Smooth muscle cell (in vitro differentiated cells): ENCODE measurements around the gene HS6ST1. TPM values are rescaled to one million over a fixed set of nuclear protein-coding genes. Genes with fewer than 3 reads are reported as not detected.

Source experiments
- DNase-seq: peaks from one replicate; lab custom pipeline; 2025; ENCODE audit not compliant: unreplicated experiment; lab: John Stamatoyannopoulos, UW
- H2AFZ ChIP-seq: fragments of 200-600 bp; sonication (generic); 2 replicates; pipeline ENCODE4 v1.6.0; 2016; ENCODE audit warnings: antibody characterized with exemption, low read depth, mild to moderate bottlenecking
- H3F3A ChIP-seq: fragments of 200-600 bp; sonication (generic); 2 replicates; pipeline ENCODE4 v1.6.0; 2017; ENCODE audit warnings: antibody characterized with exemption, low read depth
- H3K27ac ChIP-seq: fragments of 200-600 bp; sonication (generic); 2 replicates; pipeline ENCODE4 v1.5.1; 2016; ENCODE audit warnings: low read depth, mild to moderate bottlenecking
- H3K27me3 ChIP-seq: fragments of 200-600 bp; sonication (generic); 2 replicates; pipeline ENCODE4 v1.6.1; 2016; ENCODE audit warnings: low read depth, mild to moderate bottlenecking
- H3K36me3 ChIP-seq: fragments of 200-600 bp; sonication (generic); 2 replicates; pipeline ENCODE4 v1.5.1; 2016; ENCODE audit warnings: low read depth
- H3K4me1 ChIP-seq: fragments of 200-600 bp; sonication (generic); 2 replicates; pipeline ENCODE4 v1.5.1; 2016; ENCODE audit warnings: low read depth
- H3K4me2 ChIP-seq: fragments of 200-600 bp; sonication (generic); 2 replicates; pipeline ENCODE4 v1.6.0; 2016; ENCODE audit warnings: mild to moderate bottlenecking
- H3K4me3 ChIP-seq: fragments of 200-600 bp; sonication (generic); 2 replicates; pipeline ENCODE4 v1.5.1; 2016; ENCODE audit warnings: mild to moderate bottlenecking
- H3K79me2 ChIP-seq: fragments of 200-600 bp; sonication (generic); 2 replicates; pipeline ENCODE4 v1.6.0; 2016; ENCODE audit warnings: low read depth, mild to moderate bottlenecking
- H3K9ac ChIP-seq: fragments of 200-600 bp; sonication (generic); 2 replicates; pipeline ENCODE4 v1.6.0; 2016; ENCODE audit warnings: low read depth
- H3K9me3 ChIP-seq: fragments of 200-600 bp; sonication (generic); replicated peaks from 2 replicates; pipeline ENCODE4 v1.5.1; 2016; ENCODE audit warnings: low read depth
- H4K20me1 ChIP-seq: fragments of 200-600 bp; sonication (generic); 2 replicates; pipeline ENCODE4 v1.6.0; 2016; ENCODE audit warnings: low read depth
- WGBS: methylation state at CpG from one replicate; pipeline ENCODE4 v1.1.7; 2016; ENCODE audit warnings: low lambda C conversion rate; 5-methylcytosine and 5-hydroxymethylcytosine counted together
- polyA plus RNA-seq: library from polyadenylated mRNA; unstranded; fragments of >200 nt; fragmentation: Nextera tagmentation; extraction: Ambion mirVana; gene quantifications from 2 replicates; pipeline ENCODE4 v1.2.1, GENCODE V29; 2016
- total RNA-seq: library from RNA; depleted of rRNA; stranded (reverse); fragments of >200 nt; gene quantifications from 2 replicates; pipeline ENCODE4 v1.2.3, GENCODE V29; 2014
- TF ChIP-seq, protein P1 (sequence below): fragments of 200-600 bp; sonication (generic); IDR thresholded peaks from 2 replicates; pipeline ENCODE4 v1.5.1; 2017; ENCODE audit warnings: borderline replicate concordance, mild to moderate bottlenecking, antibody characterized with exemption; ENCODE audit not compliant: insufficient read depth, poor library complexity, severe bottlenecking

Gene HS6ST1
- total and polyA plus RNA-seq, 2 experiments from 2014 or later: 9.3 to 13.0 TPM

DNA sequence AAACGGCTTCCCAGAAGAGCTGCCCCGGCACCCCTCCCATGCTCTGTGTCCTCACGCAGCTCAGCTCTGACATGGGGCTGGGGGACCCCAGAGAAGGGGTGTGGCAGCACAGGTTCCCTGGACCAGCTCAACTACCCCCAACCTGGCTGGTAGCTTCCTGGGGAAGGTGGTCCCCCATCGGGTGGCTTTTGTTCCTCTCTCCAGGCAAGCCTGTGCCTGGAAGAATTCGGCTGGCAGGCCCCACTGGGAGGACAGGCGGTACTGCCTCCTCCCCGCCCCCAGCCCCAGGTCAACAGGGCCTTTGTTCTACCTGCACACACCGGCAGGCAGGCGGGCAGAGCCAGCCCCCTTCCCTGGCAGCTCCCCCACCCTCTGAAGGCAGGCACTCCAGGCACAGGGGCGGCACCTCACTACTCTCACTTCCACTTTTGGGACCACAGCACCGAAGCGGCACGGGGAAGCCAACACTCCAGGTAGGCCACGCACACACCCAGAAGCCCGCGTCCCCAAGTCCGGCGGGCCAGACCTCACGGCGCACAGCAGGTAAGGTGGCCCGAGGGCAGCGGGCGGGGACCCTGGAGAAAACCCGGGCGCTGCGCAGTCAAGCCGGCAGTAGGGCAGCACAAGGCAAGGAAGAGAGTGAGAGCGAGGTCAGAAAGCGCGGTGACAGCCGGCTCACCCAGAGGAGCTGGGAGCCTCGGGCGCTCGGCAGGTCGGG lies 1.3 kb downstream of the HS6ST1 start:
- no peaks in the 10 kb centered on the region for H3K36me3 ChIP-seq
- 9% methylated on average over 34 of the region's 35 CpGs for WGBS
- H3K4me1 ChIP-seq: peaks cover 23% of the 10 kb centered on the region
- H3K27me3 ChIP-seq: no peaks in the 10 kb centered on the region
- no peak for DNase-seq
- H3K4me3 ChIP-seq: peak overlapping the region; percentile 85
- H2AFZ ChIP-seq: no peak overlapping the region
- H3F3A ChIP-seq: no peaks in the 10 kb centered on the region
- peaks cover 38% of the 10 kb centered on the region for H3K79me2 ChIP-seq
- peak overlapping the region; percentile 100 for H3K4me2 ChIP-seq
- no peak overlapping the region for H3K27ac ChIP-seq
- TF ChIP-seq, protein P1, sequence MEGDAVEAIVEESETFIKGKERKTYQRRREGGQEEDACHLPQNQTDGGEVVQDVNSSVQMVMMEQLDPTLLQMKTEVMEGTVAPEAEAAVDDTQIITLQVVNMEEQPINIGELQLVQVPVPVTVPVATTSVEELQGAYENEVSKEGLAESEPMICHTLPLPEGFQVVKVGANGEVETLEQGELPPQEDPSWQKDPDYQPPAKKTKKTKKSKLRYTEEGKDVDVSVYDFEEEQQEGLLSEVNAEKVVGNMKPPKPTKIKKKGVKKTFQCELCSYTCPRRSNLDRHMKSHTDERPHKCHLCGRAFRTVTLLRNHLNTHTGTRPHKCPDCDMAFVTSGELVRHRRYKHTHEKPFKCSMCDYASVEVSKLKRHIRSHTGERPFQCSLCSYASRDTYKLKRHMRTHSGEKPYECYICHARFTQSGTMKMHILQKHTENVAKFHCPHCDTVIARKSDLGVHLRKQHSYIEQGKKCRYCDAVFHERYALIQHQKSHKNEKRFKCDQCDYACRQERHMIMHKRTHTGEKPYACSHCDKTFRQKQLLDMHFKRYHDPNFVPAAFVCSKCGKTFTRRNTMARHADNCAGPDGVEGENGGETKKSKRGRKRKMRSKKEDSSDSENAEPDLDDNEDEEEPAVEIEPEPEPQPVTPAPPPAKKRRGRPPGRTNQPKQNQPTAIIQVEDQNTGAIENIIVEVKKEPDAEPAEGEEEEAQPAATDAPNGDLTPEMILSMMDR: no peak
- peaks cover 56% of the 10 kb centered on the region for H4K20me1 ChIP-seq
- H3K9ac ChIP-seq: peak overlapping the region; percentile 29
- H3K9me3 ChIP-seq: no peaks in the 10 kb centered on the region

DNA sequence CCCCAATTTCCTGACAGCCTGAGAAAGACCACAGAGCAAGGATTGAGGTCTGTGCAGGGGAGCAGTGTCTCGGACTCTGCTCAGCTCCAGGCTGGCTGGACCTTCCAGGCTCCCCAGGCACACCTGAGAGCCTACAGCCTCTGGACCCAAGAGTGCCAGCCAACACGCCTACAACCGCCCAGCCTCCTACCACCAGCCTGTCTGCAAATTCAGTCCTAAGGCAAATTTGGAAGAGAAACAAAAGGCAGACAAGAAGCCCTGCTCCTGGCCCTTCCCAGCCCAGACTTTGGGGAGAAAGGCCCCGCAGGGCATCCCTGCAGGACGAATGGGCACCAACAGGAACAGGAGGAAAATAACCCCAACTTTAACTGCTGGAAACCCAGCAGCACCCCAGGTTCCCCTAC lies 1.9 kb downstream of the HS6ST1 start:
- 73% methylated on average over 5 of the region's 5 CpGs for WGBS
- no peak overlapping the region for H2AFZ ChIP-seq
- no peak overlapping the region for H3K27ac ChIP-seq
- H3K9ac ChIP-seq: no peak overlapping the region
- H3K4me3 ChIP-seq: peak overlapping the region; percentile 85
- peak overlapping the region; percentile 100 for H3K4me2 ChIP-seq
- DNase-seq: no peak
- H3F3A ChIP-seq: no peaks in the 10 kb centered on the region
- H3K9me3 ChIP-seq: no peaks in the 10 kb centered on the region
- peaks cover 61% of the 10 kb centered on the region for H4K20me1 ChIP-seq
- H3K36me3 ChIP-seq: no peaks in the 10 kb centered on the region
- H3K79me2 ChIP-seq: peaks cover 41% of the 10 kb centered on the region
- peaks cover 22% of the 10 kb centered on the region for H3K4me1 ChIP-seq
- no peaks in the 10 kb centered on the region for H3K27me3 ChIP-seq
- TF ChIP-seq, protein P1: no peak

DNA sequence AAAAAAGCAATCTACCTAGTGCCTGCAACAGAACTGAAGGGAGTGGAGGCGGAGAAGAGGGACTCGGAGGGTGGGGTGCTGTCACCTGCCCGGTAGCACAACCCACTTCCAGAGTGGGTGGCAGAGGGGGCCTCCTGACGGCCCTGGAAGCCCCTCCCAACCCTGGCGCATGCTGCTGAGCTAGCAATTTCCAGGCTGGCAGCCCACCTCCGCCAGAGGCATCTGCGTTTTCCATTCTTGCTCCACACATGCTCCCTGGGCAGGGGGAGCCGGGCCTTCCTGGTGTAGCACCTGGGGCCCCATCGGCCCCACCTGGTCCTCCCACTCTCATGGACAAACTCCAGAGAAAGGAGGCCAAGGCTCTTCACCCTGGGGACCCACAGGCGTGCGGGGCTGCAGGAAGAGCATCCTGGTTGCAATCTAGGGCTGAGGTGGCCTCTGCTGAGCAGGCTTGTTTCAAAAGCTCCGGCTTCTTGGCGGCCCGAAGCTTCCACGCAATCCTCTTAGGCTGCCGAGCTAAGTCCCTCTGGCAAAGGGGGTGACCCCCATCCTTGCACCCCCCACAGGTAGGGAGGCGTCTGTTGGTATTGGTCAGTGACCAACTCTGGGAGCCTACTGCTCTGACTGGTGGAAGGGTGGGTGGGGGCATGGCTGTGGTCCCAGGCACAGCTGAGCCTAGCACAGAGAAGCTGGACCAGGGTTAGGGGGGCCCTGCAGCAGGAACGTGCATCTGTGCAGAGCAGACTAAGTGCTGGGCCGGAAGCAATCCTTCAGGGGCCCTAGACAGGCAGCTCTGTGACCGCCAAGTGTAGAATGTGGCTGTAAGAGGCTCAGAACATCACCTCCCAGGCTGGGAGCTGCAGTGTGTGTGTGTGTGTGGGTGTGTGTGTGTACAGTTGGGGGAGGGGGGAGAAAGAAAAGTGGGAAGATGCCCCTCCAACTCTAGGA lies 2.6 kb downstream of the HS6ST1 start:
- peaks cover 41% of the 10 kb centered on the region for H3K79me2 ChIP-seq
- peak overlapping the region; percentile 85 for H3K4me3 ChIP-seq
- H3K9me3 ChIP-seq: no peaks in the 10 kb centered on the region
- H3K9ac ChIP-seq: no peak overlapping the region
- no peak overlapping the region for H2AFZ ChIP-seq
- peaks cover 18% of the 10 kb centered on the region for H3K4me1 ChIP-seq
- H3K27ac ChIP-seq: no peak overlapping the region
- no peaks in the 10 kb centered on the region for H3K36me3 ChIP-seq
- DNase-seq: no peak
- peaks cover 68% of the 10 kb centered on the region for H4K20me1 ChIP-seq
- H3F3A ChIP-seq: no peaks in the 10 kb centered on the region
- TF ChIP-seq, protein P1: no peak
- H3K27me3 ChIP-seq: no peaks in the 10 kb centered on the region
- WGBS: 84% methylated on average over 20 of the region's 20 CpGs
- peak overlapping the region; percentile 100 for H3K4me2 ChIP-seq
